Heart left ventricle (tissue), 13 donors: ENCODE data around the gene GRAMD2B.

Experiments
- POLR2A ChIP-seq, 2 donors: fragments of 450-650 bp; IDR thresholded peaks; one replicate each; pipeline ENCODE4 v1.6.1; 2017; ENCODE audit warnings: antibody characterized with exemption in 2 of 2, mild to moderate bottlenecking in 2 of 2, moderate library complexity in 2 of 2
- TF ChIP-seq, protein P1 (sequence below), 12 donors: fragments of 200-600 bp; sonication (generic) in 4 of 12; IDR thresholded peaks; one replicate each; pipeline versions ENCODE4 v1.5.0 to v1.8.0; 2018 to 2022; ENCODE audit warnings: antibody characterized with exemption in 12 of 12, mild to moderate bottlenecking in 5 of 12
- donor health status: ischemic (EF 13 %, LVEDD 7.1; RV severe dilation, severe dysfunction).
- donor health status: DM: no; HTN: yes; CAD: no.
- donor health status: DM: no; HTN: no; CAD: no.
- donor health status: ischemic (EF 25% LVEDD 6.9; RV normal size, moderate dysfunction).
- donor health status: ischemic (EF 25% LVEDD 5.7; RV mildly dilated, moderate dysfunction).
- donor health status: ischemic (EF 35%, LVEDD 5.7; RV mildly dilated, moderate dysfunction).
- donor health status: nonischemic (EF 11% LVEDD 7.7; RV severe dilation, severe dysfunction).
- donor health status: DM: yes; HTN: yes; CAD: no.
- donor health status: PGD.
- donor health status: ischemic (EF 29% LVEDD 5.4; RV normal size, mild dysfunction).
- donor health status: nonischemic (EF 23%, LVEDD 6.1; RV moderate dilation, normal function).

DNA sequence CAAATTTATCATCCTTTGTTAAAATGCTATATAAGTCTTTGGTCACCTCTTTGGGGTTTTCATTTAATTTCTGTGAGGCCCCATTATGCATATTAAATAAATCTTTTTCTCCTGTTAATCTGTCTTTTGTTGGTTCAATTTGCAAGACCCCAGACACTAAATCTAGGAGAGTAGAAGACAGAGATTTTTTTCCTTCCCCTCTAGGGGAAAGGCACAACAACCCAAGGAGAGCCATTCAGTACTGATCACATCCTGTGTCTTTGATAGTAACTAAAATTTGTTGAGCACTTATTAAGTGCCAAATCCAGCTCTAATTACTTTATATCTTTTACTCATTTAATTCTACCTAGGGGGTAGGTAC is 97.4 kb downstream of the GRAMD2B start:
- TF ChIP-seq, protein P1, sequence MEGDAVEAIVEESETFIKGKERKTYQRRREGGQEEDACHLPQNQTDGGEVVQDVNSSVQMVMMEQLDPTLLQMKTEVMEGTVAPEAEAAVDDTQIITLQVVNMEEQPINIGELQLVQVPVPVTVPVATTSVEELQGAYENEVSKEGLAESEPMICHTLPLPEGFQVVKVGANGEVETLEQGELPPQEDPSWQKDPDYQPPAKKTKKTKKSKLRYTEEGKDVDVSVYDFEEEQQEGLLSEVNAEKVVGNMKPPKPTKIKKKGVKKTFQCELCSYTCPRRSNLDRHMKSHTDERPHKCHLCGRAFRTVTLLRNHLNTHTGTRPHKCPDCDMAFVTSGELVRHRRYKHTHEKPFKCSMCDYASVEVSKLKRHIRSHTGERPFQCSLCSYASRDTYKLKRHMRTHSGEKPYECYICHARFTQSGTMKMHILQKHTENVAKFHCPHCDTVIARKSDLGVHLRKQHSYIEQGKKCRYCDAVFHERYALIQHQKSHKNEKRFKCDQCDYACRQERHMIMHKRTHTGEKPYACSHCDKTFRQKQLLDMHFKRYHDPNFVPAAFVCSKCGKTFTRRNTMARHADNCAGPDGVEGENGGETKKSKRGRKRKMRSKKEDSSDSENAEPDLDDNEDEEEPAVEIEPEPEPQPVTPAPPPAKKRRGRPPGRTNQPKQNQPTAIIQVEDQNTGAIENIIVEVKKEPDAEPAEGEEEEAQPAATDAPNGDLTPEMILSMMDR (IDR thresholded peaks at IDR 0.05): no peak
- TF ChIP-seq POLR2A (IDR thresholded peaks at IDR 0.05): no peak
